Activated CD4-positive, alpha-beta memory T cell treated with anti-CD3 and anti-CD28 coated beads for 36 hours (primary cell): ENCODE measurements around the gene HRAS. TPM values are rescaled to one million over a fixed set of nuclear protein-coding genes. Genes with fewer than 3 reads are reported as not detected.

Experiments used
- CTCF ChIA-PET: fragments of 350-600 bp; sonication (Branson Sonifier 250); formaldehyde crosslinking; loops from one replicate; lab custom pipeline; 2021; ENCODE audit warnings: antibody characterized with exemption, inconsistent platforms; lab: Charles Lee
- POLR2A ChIA-PET: fragments of 350-600 bp; sonication (Branson Sonifier 250); formaldehyde crosslinking; loops from one replicate; lab custom pipeline; 2021; ENCODE audit warnings: antibody characterized with exemption; lab: Charles Lee
- DNase-seq: peaks from one replicate; pipeline ENCODE4 v3.0.0-alpha.2; 2020
- H3K27ac Mint-ChIP-seq: one replicate; pipeline ENCODE4 v1.8.0; 2021; ENCODE audit warnings: mixed read lengths
- H3K27me3 Mint-ChIP-seq: one replicate; pipeline ENCODE4 v1.8.0; 2021; ENCODE audit warnings: mixed read lengths
- H3K36me3 Mint-ChIP-seq: one replicate; pipeline ENCODE4 v1.8.0; 2021; ENCODE audit warnings: mixed read lengths
- H3K4me1 Mint-ChIP-seq: one replicate; pipeline ENCODE4 v1.8.0; 2021; ENCODE audit warnings: low read depth, mixed read lengths
- H3K4me3 Mint-ChIP-seq: one replicate; pipeline ENCODE4 v1.8.0; 2021; ENCODE audit warnings: mild to moderate bottlenecking, mixed read lengths
- H3K9me3 Mint-ChIP-seq: one replicate; pipeline ENCODE4 v1.8.0; 2021; ENCODE audit warnings: mixed read lengths
- intact Hi-C: fragments of 100-400 bp; cut with micrococcal nuclease; formaldehyde crosslinking; loops from one replicate; pipeline ENCODE4 v1.15.1; 2023
- total RNA-seq, 2 experiments: library from RNA; stranded (reverse); gene quantifications; one replicate each; pipeline ENCODE4 v1.2.3, GENCODE V29; 2021

HRAS gene
- total RNA-seq, 2 experiments from 2014 or later = 39.8 to 42.0 TPM

GRCh38 chr11:492427-493226 is 42.7 kb downstream of the HRAS start:
- Mint-ChIP-seq H3K9me3 (no peaks in the 10 kb centered on the region), H3K27me3 (no peaks in the 10 kb centered on the region), H3K4me3 (no peak overlapping the region), H3K4me1 (peaks cover 5% of the 10 kb centered on the region), H3K27ac (no peak overlapping the region), H3K36me3 (peaks cover 25% of the 10 kb centered on the region)
- ChIA-PET POLR2A (no interaction called here), CTCF (interaction anchor here (1.4 kb wide), 1 partner anchor 26 kb away, joined by 3 read pairs; no protein-coding TSS in a partner anchor)
- intact Hi-C loops = no loop called here
- DNase-seq = no peak

GRCh38 chr11:491358-491757 is 44.0 kb downstream of the HRAS start:
- intact Hi-C loops = no loop called here
- ChIA-PET POLR2A (no interaction called here), CTCF (no interaction called here)
- no peaks in the 10 kb centered on the region for H3K9me3 Mint-ChIP-seq
- H3K4me1 Mint-ChIP-seq = no peaks in the 10 kb centered on the region
- no peaks in the 10 kb centered on the region for H3K27me3 Mint-ChIP-seq
- H3K36me3 Mint-ChIP-seq = peaks cover 12% of the 10 kb centered on the region
- no peak overlapping the region for H3K27ac Mint-ChIP-seq
- no peak for DNase-seq
- H3K4me3 Mint-ChIP-seq = no peak overlapping the region

GRCh38 chr11:490930-491260 is 44.5 kb downstream of the HRAS start:
- Mint-ChIP-seq H3K4me1 (no peaks in the 10 kb centered on the region), H3K4me3 (no peak overlapping the region)
- CTCF ChIA-PET = no interaction called here

GRCh38 chr11:490186-490929 is 45.0 kb downstream of the HRAS start:
- ChIA-PET POLR2A (no interaction called here), CTCF (no interaction called here)
- DNase-seq = no peak
- intact Hi-C loops = no loop called here
- Mint-ChIP-seq H3K4me3 (no peak overlapping the region), H3K36me3 (peaks cover 8% of the 10 kb centered on the region), H3K27ac (no peak overlapping the region), H3K27me3 (no peaks in the 10 kb centered on the region), H3K9me3 (no peaks in the 10 kb centered on the region), H3K4me1 (no peaks in the 10 kb centered on the region)

More at GRCh38 chr11:490930-491260, 44.5 kb downstream of the HRAS start:
- Mint-ChIP-seq H3K27ac (no peak overlapping the region), H3K36me3 (peaks cover 10% of the 10 kb centered on the region), H3K9me3 (no peaks in the 10 kb centered on the region), H3K27me3 (no peaks in the 10 kb centered on the region)
- DNase-seq = no peak
- intact Hi-C loops = no loop called here
- POLR2A ChIA-PET = no interaction called here

GRCh38 chr11:489610-490185 is 45.7 kb downstream of the HRAS start:
- no peak for DNase-seq
- intact Hi-C loops = no loop called here
- POLR2A ChIA-PET = no interaction called here
- CTCF ChIA-PET = no interaction called here
- Mint-ChIP-seq H3K27me3 (no peaks in the 10 kb centered on the region), H3K4me3 (no peak overlapping the region), H3K4me1 (no peaks in the 10 kb centered on the region), H3K9me3 (no peaks in the 10 kb centered on the region), H3K27ac (no peak overlapping the region), H3K36me3 (peaks cover 4% of the 10 kb centered on the region)

- ChIA-PET POLR2A (no interaction called here), CTCF (no interaction called here)
- Mint-ChIP-seq H3K36me3 (peaks cover 2% of the 10 kb centered on the region), H3K4me3 (no peak overlapping the region), H3K9me3 (no peaks in the 10 kb centered on the region), H3K4me1 (no peaks in the 10 kb centered on the region), H3K27me3 (no peaks in the 10 kb centered on the region), H3K27ac (no peak overlapping the region)
- intact Hi-C loops = no loop called here
- DNase-seq = no peak
Observed at GRCh38 chr11:488992-489391, 46.4 kb downstream of the HRAS start.

- H3K36me3 Mint-ChIP-seq = peaks cover 2% of the 10 kb centered on the region
- no peaks in the 10 kb centered on the region for H3K27me3 Mint-ChIP-seq
- DNase-seq = no peak
- CTCF ChIA-PET = no interaction called here
- intact Hi-C loops = no loop called here
- H3K4me3 Mint-ChIP-seq = no peak overlapping the region
- POLR2A ChIA-PET = no interaction called here
- no peak overlapping the region for H3K27ac Mint-ChIP-seq
- no peaks in the 10 kb centered on the region for H3K9me3 Mint-ChIP-seq
- no peaks in the 10 kb centered on the region for H3K4me1 Mint-ChIP-seq
Observed at GRCh38 chr11:488579-488978, 46.8 kb downstream of the HRAS start.

- Mint-ChIP-seq H3K4me1 (no peaks in the 10 kb centered on the region), H3K9me3 (no peaks in the 10 kb centered on the region), H3K36me3 (peaks cover 2% of the 10 kb centered on the region), H3K4me3 (no peak overlapping the region), H3K27me3 (no peaks in the 10 kb centered on the region), H3K27ac (no peak overlapping the region)
- ChIA-PET POLR2A (no interaction called here), CTCF (no interaction called here)
- no peak for DNase-seq
- intact Hi-C loops = no loop called here
Observed at GRCh38 chr11:488062-488461, 47.3 kb downstream of the HRAS start.

- intact Hi-C loops = no loop called here
- no peaks in the 10 kb centered on the region for H3K9me3 Mint-ChIP-seq
- no peaks in the 10 kb centered on the region for H3K27me3 Mint-ChIP-seq
- ChIA-PET CTCF (no interaction called here), POLR2A (no interaction called here)
- H3K27ac Mint-ChIP-seq = no peak overlapping the region
- peaks cover 2% of the 10 kb centered on the region for H3K36me3 Mint-ChIP-seq
- no peak for DNase-seq
- no peak overlapping the region for H3K4me3 Mint-ChIP-seq
- no peaks in the 10 kb centered on the region for H3K4me1 Mint-ChIP-seq
Observed at GRCh38 chr11:487571-488021, 47.8 kb downstream of the HRAS start.

GRCh38 chr11:486189-486588 is 49.2 kb downstream of the HRAS start:
- intact Hi-C loops = no loop called here
- no peaks in the 10 kb centered on the region for H3K4me1 Mint-ChIP-seq
- no peak overlapping the region for H3K4me3 Mint-ChIP-seq
- POLR2A ChIA-PET = no interaction called here
- H3K9me3 Mint-ChIP-seq = no peaks in the 10 kb centered on the region
- no peaks in the 10 kb centered on the region for H3K27me3 Mint-ChIP-seq
- CTCF ChIA-PET = no interaction called here
- DNase-seq = no peak
- no peaks in the 10 kb centered on the region for H3K36me3 Mint-ChIP-seq
- no peak overlapping the region for H3K27ac Mint-ChIP-seq

GRCh38 chr11:484616-485015 is 50.8 kb downstream of the HRAS start:
- POLR2A ChIA-PET = no interaction called here
- H3K36me3 Mint-ChIP-seq = peaks cover 2% of the 10 kb centered on the region
- no peak for DNase-seq
- H3K9me3 Mint-ChIP-seq = no peaks in the 10 kb centered on the region
- intact Hi-C loops = no loop called here
- H3K4me1 Mint-ChIP-seq = no peaks in the 10 kb centered on the region
- no peak overlapping the region for H3K4me3 Mint-ChIP-seq
- no peaks in the 10 kb centered on the region for H3K27me3 Mint-ChIP-seq
- CTCF ChIA-PET = no interaction called here
- no peak overlapping the region for H3K27ac Mint-ChIP-seq
